HCT116 (cell line): Measurements from ENCODE around the gene NXPH2. TPM values are rescaled to one million over a fixed set of nuclear protein-coding genes. Genes with fewer than 3 reads are reported as not detected.

Experiments
- ATAC-seq: fragments of 200-7000 bp; cut with Tn5 transposase; 2 replicates; pipeline ENCODE4 v1.9.1; 2020; ENCODE audit warnings: mild to moderate bottlenecking, moderate library complexity
- BruUV-seq: library from RNA; stranded (reverse); fragments of 400-500 nt; replicated peaks from 2 replicates; lab custom pipeline; 2021; lab: Mats Ljungman, UMichigan
- CTCF ChIA-PET: fragments of 300-600 bp; sonication (Branson Sonifier 250); formaldehyde crosslinking; loops from one replicate; lab custom pipeline; 2021; ENCODE audit warnings: antibody characterized with exemption; lab: Charles Lee
- POLR2A ChIA-PET: fragments of 300-600, 350-600 bp; sonication (Branson Sonifier 250); formaldehyde crosslinking; loops from one replicate; lab custom pipeline; 2021; ENCODE audit warnings: antibody characterized with exemption; lab: Charles Lee
- RAD21 ChIA-PET, 2 experiments: fragments of 300-600 bp; sonication (Branson Sonifier 250); formaldehyde crosslinking; loops; one replicate each; lab custom pipeline; 2023; ENCODE audit warnings: low total read pairs in 2 of 2; ENCODE audit not compliant: uncharacterized antibody in 2 of 2, unreplicated experiment in 2 of 2, low non-redundant PET in 1 of 2; lab: Charles Lee
- DNase-seq: peaks from one replicate; pipeline ENCODE4 v3.0.0-alpha.2; 2010; ENCODE audit warnings: low read depth, low spot score
- H2AFZ ChIP-seq: fragments of 200-600 bp; shearing (Covaris generic), sonication (generic); 2 replicates; pipeline ENCODE4 v1.6.1; 2017; ENCODE audit warnings: low read depth, mixed run types, mixed read lengths, antibody characterized with exemption, low read length; ENCODE audit not compliant: poor library complexity, severe bottlenecking
- H3K27ac ChIP-seq: 2 replicates; pipeline ENCODE4 v1.5.1; 2012; ENCODE audit warnings: low read depth, low read length
- H3K27me3 ChIP-seq: fragments of 200-600 bp; sonication (generic); 2 replicates; pipeline ENCODE4 v1.6.1; 2016; ENCODE audit warnings: mixed run types, low read length, mixed read lengths; ENCODE audit not compliant: insufficient read depth
- H3K36me3 ChIP-seq, 2 experiments: fragments of 200-500 bp in 1 of 2; fragments of 200-600 bp in 1 of 2; sonication (Bioruptor generic) in 1 of 2; sonication (generic) in 1 of 2; 2 replicates each; pipeline versions ENCODE4 v1.5.1 to v1.6.1; 2014 to 2016; ENCODE audit warnings: low read length in 2 of 2, inconsistent platforms in 1 of 2, mixed read lengths in 1 of 2, mixed run types in 1 of 2; ENCODE audit not compliant: insufficient read depth in 2 of 2, control insufficient read depth in 1 of 2
- H3K4me1 ChIP-seq, 2 experiments: fragments of 200-600 bp in 1 of 2; sonication (generic) in 1 of 2; 2 replicates each; pipeline versions ENCODE4 v1.5.1 to v1.6.1; 2012 to 2017; ENCODE audit warnings: low read length in 2 of 2, inconsistent platforms in 1 of 2, mild to moderate bottlenecking in 1 of 2, mixed read lengths in 1 of 2, mixed run types in 1 of 2, moderate library complexity in 1 of 2; ENCODE audit not compliant: insufficient read depth in 2 of 2, control insufficient read depth in 1 of 2
- H3K4me2 ChIP-seq: fragments of 200-600 bp; sonication (generic); 2 replicates; pipeline ENCODE4 v1.6.1; 2017; ENCODE audit warnings: mixed run types, low read length, mixed read lengths
- H3K4me3 ChIP-seq, 2 experiments: fragments of 200-600 bp in 1 of 2; sonication (generic) in 1 of 2; replicated peaks in 1 of 2; 2 replicates each; pipeline ENCODE4 v1.5.1; 2011 to 2016; ENCODE audit warnings: low read length in 2 of 2, control low read depth in 1 of 2, low read depth in 1 of 2, mild to moderate bottlenecking in 1 of 2, mixed read lengths in 1 of 2, mixed run types in 1 of 2
- H3K79me2 ChIP-seq: fragments of 200-600 bp; sonication (generic); 2 replicates; pipeline ENCODE4 v1.6.1; 2017; ENCODE audit warnings: mild to moderate bottlenecking, mixed run types, low read length, moderate library complexity, mixed read lengths; ENCODE audit not compliant: insufficient read depth
- H3K9ac ChIP-seq: fragments of 200-600 bp; sonication (generic); 2 replicates; pipeline ENCODE4 v1.6.1; 2016; ENCODE audit warnings: low read length, mixed read lengths
- H3K9me2 ChIP-seq: fragments of 200-600 bp; sonication (generic), shearing (Covaris generic); 2 replicates; pipeline ENCODE4 v1.6.1; 2017; ENCODE audit warnings: mixed run types, mild to moderate bottlenecking, moderate library complexity; ENCODE audit not compliant: insufficient read depth
- H3K9me3 ChIP-seq, 2 experiments: fragments of 200-500 bp in 1 of 2; fragments of 200-600 bp in 1 of 2; sonication (Bioruptor generic) in 1 of 2; sonication (generic) in 1 of 2; 2 replicates each; pipeline ENCODE4 v1.6.1; 2014 to 2017; ENCODE audit warnings: low read length in 2 of 2, mixed read lengths in 2 of 2, inconsistent platforms in 1 of 2, low read depth in 1 of 2, mild to moderate bottlenecking in 1 of 2, mixed run types in 1 of 2, moderate library complexity in 1 of 2; ENCODE audit not compliant: control insufficient read depth in 1 of 2, insufficient read depth in 1 of 2
- H4K20me1 ChIP-seq: fragments of 200-600 bp; sonication (generic), shearing (Covaris generic); 2 replicates; pipeline ENCODE4 v1.6.1; 2017; ENCODE audit warnings: mixed run types, mild to moderate bottlenecking, moderate library complexity; ENCODE audit not compliant: insufficient read depth
- ATF3 ChIP-seq: IDR thresholded peaks from 2 replicates; pipeline ENCODE4 v1.6.1; 2012
- CBX3 ChIP-seq: IDR thresholded peaks from 2 replicates; pipeline ENCODE4 v1.6.1; 2012; ENCODE audit warnings: low read depth
- CEBPB ChIP-seq: IDR thresholded peaks from 2 replicates; pipeline ENCODE4 v1.6.1; 2012; ENCODE audit warnings: low read depth
- EGR1 ChIP-seq: IDR thresholded peaks from 2 replicates; pipeline ENCODE4 v1.6.1; 2012; ENCODE audit warnings: low read depth
- ELF1 ChIP-seq: IDR thresholded peaks from 2 replicates; pipeline ENCODE4 v1.6.1; 2012; ENCODE audit warnings: low read depth, borderline replicate concordance
- EZH2 ChIP-seq: fragments of 200-600 bp; sonication (generic); IDR thresholded peaks from 2 replicates; pipeline ENCODE4 v1.6.1; 2017; ENCODE audit warnings: antibody characterized with exemption, mixed run types
- EZH2phosphoT487 ChIP-seq: fragments of 200-600 bp; IDR thresholded peaks from 2 replicates; pipeline ENCODE4 v1.6.1; 2018; ENCODE audit warnings: antibody characterized with exemption, borderline replicate concordance
- FOSL1 ChIP-seq: IDR thresholded peaks from 2 replicates; pipeline ENCODE4 v1.6.1; 2012; ENCODE audit warnings: low read depth
- MAX ChIP-seq: IDR thresholded peaks from 2 replicates; pipeline ENCODE4 v1.6.1; 2012
- POLR2A ChIP-seq: IDR thresholded peaks from 2 replicates; pipeline ENCODE4 v1.7.0; 2011; ENCODE audit warnings: borderline replicate concordance; ENCODE audit not compliant: insufficient read depth, insufficient read length; ENCODE audit errors: extremely low read depth
- POLR2AphosphoS5 ChIP-seq: IDR thresholded peaks from 2 replicates; pipeline ENCODE4 v1.6.1; 2011; ENCODE audit warnings: mild to moderate bottlenecking, low read depth, low read length, moderate library complexity
- RAD21 ChIP-seq: IDR thresholded peaks from 2 replicates; pipeline ENCODE4 v1.6.1; 2012; ENCODE audit warnings: low read depth, mild to moderate bottlenecking
- REST ChIP-seq: IDR thresholded peaks from 2 replicates; pipeline ENCODE4 v1.6.1; 2012; ENCODE audit warnings: low read depth
- SIN3A ChIP-seq: IDR thresholded peaks from 2 replicates; pipeline ENCODE4 v1.6.1; 2012; ENCODE audit warnings: low read depth
- SP1 ChIP-seq: IDR thresholded peaks from 2 replicates; pipeline ENCODE4 v1.6.1; 2012; ENCODE audit warnings: low read depth
- TCF7L2 ChIP-seq: IDR thresholded peaks from 2 replicates; pipeline ENCODE4 v1.7.0; 2011; ENCODE audit warnings: borderline replicate concordance, inconsistent platforms; ENCODE audit not compliant: insufficient read depth, insufficient read length; ENCODE audit errors: extremely low read depth
- YY1 ChIP-seq: IDR thresholded peaks from 2 replicates; pipeline ENCODE4 v1.6.1; 2011; ENCODE audit warnings: low read length, low read depth, moderate library complexity, mild to moderate bottlenecking; ENCODE audit not compliant: insufficient replicate concordance; ENCODE audit errors: extremely low read depth
- ZBTB33 ChIP-seq: IDR thresholded peaks from 2 replicates; pipeline ENCODE4 v1.6.1; 2011; ENCODE audit warnings: mild to moderate bottlenecking, low read length, moderate library complexity; ENCODE audit not compliant: insufficient replicate concordance; ENCODE audit errors: extremely low read depth
- ZFX ChIP-seq: fragments of 450-650 bp; IDR thresholded peaks from 2 replicates; pipeline ENCODE4 v1.6.1; 2017
- ZNF274 ChIP-seq: fragments of 200-500 bp; sonication (Bioruptor generic); IDR thresholded peaks from 2 replicates; pipeline ENCODE4 v1.6.1; 2014; ENCODE audit warnings: mild to moderate bottlenecking, low read depth, low read length, inconsistent platforms
- intact Hi-C: fragments of 100-400 bp; cut with micrococcal nuclease; formaldehyde crosslinking; loops from 2 replicates; pipeline ENCODE4 v1.10.0; 2022
- total RNA-seq: library from RNA; stranded (reverse); gene quantifications from one replicate; pipeline ENCODE4 v1.2.1, GENCODE V29; 2021; ENCODE audit not compliant: unreplicated experiment

Gene NXPH2
- total RNA-seq, 1 experiment from 2014 or later, result not detected

- TF ChIP-seq EGR1, result no peak
- no peak for TF ChIP-seq REST
- no peak for TF ChIP-seq POLR2AphosphoS5
- TF ChIP-seq ATF3, result no peak
- TF ChIP-seq RAD21, result no peak
- TF ChIP-seq YY1, result no peak
- no peak for TF ChIP-seq MAX
- no peak for TF ChIP-seq EZH2phosphoT487
- TF ChIP-seq POLR2A, result no peak
- no peak for TF ChIP-seq ZFX
- TF ChIP-seq FOSL1, result no peak
- TF ChIP-seq CEBPB, result no peak
- no peak for TF ChIP-seq ZBTB33
- no peak for TF ChIP-seq CBX3
- TF ChIP-seq ELF1, result no peak
- TF ChIP-seq SP1, result no peak
- TF ChIP-seq SIN3A, result no peak
- TF ChIP-seq TCF7L2, result no peak
- TF ChIP-seq ZNF274, result no peak
- TF ChIP-seq EZH2, result no peak
- Histone ChIP-seq H3K27me3 (no peaks in the 10 kb centered on the region), H3K9me2 (no peaks in the 10 kb centered on the region), H2AFZ (no peak overlapping the region), H3K9me3 (no peaks in the 10 kb centered on the region), H3K79me2 (no peaks in the 10 kb centered on the region), H4K20me1 (no peaks in the 10 kb centered on the region), H3K4me3 (no peak overlapping the region), H3K27ac (no peak overlapping the region), H3K4me2 (no peak overlapping the region), H3K36me3 (no peaks in the 10 kb centered on the region), H3K9ac (no peak overlapping the region), H3K4me1 (no peaks in the 10 kb centered on the region)
- ChIA-PET POLR2A (no interaction called here), CTCF (no interaction called here), RAD21 (no interaction called here)
- DNase-seq (no peak), ATAC-seq (no peak)
- intact Hi-C loops, result loop anchor here (10.0 kb wide), 1 partner anchor 666 kb away; no protein-coding TSS in a partner anchor
- no TSS peak for BruUV-seq
Observed at GRCh38 chr2:138780446-138780880, 273 bp upstream of the NXPH2 start.
